HG02970 (cell line): ENCODE data around the gene DPAGT1.
A peak's percentile ranks its signal among the peaks of the same experiment; 100 is the strongest.
"Not testable (repeated sequence)": the region's sequence is repeated elsewhere in the genome, so short reads cannot be mapped to it uniquely, and the experiment has no call there.

ENCODE experiments used
- ATAC-seq: cut with Tn5 transposase; IDR thresholded peaks from one replicate; pipeline ENCODE4 v1.9.1; 2021; ENCODE audit warnings: mild to moderate bottlenecking, moderate library complexity, moderate number of reproducible peaks; ENCODE audit not compliant: unreplicated experiment, low FRiP score

The DPAGT1 gene

DNA sequence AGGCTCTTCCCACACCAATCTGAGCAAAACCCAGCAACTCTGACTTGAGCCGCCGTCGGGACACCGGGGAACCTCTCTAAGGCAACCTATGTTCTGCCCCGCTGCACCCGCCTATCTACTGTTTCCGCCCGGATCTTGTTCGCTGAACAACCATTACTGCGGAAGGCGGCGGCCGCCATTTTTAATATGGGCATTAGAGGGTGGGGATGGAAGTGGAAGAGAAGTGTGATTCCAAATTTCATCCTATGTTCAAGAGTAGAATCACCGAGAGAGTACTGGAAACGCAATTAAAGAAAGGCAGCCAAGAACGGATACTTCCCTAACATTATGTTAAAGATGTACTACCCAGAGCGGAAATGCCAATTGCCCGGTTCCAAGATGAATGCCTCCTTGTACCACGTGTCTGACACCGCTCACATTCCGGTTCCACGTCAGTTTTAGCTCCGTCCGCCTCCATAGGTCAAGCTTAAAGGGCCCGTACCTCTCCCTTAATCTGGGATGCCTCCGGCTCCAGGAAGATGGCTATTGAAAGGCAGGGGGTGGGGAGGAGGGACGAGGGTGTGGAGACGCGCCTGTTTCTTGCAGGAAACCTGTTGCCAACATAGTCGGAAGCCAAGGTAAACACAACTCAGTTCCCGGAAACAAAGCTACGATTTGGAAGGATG is at the start of gene DPAGT1:
Gene DPAGT1 (minus strand): TSS at position 95 of the 665 bp plus-strand sequence. CDS start 198 bp downstream, outside the sequence.
- ATAC-seq, result peak; percentile 71

DNA sequence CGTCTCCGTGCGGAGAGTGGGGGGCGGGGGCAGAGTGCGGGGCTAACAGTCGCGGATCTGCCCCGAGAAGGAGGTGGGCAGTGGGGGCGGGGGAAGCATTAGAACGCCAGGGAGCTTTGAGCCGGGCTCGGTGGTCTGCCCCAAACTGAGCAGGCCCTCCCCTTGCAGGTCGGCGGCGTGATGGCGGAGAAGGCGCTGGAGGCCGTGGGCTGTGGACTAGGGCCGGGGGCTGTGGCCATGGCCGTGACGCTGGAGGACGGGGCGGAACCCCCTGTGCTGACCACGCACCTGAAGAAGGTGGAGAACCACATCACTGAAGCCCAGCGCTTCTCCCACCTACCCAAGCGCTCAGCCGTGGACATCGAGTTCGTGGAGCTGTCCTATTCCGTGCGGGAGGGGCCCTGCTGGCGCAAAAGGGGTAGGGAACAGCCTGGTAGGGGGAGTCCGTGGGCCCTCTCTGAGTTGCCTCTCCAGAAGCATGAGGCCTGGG is 48.2 kb upstream of the DPAGT1 start:
- no peak for ATAC-seq

DNA sequence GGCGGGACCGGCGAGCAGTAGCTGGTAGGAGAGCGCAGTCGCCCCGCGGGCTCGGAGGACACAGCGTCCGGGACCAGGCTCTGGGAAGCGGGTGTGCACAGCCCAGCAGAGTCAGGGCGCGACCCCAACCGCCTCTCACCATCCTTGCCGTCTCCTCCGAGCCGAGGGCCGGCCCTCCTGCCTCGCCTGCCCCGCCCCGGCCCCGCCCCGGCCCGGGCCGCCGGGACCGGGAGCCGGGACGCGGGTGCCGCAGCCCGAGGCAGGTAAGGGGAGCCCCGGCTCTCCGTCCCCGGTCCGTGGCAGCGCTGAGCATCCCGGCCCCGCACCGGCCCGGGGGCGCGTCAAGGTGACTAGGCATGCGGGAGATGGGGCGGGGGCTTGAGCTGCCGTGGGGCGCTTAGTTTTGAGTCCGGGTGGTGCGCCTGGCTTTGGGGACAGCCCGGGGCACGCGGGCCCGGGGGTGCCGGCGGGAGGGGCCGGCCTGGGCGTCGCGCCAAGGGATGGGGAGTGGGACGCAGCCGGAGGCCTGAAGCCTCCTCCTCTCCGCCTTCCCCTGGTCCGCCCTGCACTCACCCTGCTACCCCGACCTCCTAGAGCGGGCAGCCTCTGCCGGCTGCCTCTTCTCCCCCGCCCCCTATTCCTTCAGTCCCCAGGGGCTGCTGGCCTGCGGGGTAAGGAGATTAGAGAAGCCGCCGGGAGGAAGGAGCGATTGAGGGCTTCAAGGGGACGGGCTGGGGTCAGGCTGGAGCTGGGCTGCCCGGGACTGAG is 47.5 kb upstream of the DPAGT1 start, which contains the start of gene ABCG4:
Gene ABCG4 (plus strand): TSS at position 35 of the 768 bp plus-strand sequence. CDS start 914 bp downstream, outside the sequence.
- no peak for ATAC-seq

DNA sequence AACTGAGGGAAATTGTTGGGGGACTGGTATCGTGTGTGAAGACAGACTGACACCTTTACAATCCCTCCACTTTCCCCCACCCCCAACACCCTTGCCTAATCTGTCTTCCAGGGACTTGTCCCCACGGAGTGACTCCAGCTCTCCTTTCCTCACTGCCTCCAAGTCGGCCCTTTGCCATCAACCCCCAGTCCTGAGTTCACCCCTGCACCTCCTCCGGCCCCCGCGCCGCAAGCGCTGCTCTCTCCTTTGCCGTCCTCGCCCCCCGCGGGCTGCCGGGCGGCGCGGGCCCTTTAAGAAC is 47.0 kb upstream of the DPAGT1 start:
- no peak for ATAC-seq

DNA sequence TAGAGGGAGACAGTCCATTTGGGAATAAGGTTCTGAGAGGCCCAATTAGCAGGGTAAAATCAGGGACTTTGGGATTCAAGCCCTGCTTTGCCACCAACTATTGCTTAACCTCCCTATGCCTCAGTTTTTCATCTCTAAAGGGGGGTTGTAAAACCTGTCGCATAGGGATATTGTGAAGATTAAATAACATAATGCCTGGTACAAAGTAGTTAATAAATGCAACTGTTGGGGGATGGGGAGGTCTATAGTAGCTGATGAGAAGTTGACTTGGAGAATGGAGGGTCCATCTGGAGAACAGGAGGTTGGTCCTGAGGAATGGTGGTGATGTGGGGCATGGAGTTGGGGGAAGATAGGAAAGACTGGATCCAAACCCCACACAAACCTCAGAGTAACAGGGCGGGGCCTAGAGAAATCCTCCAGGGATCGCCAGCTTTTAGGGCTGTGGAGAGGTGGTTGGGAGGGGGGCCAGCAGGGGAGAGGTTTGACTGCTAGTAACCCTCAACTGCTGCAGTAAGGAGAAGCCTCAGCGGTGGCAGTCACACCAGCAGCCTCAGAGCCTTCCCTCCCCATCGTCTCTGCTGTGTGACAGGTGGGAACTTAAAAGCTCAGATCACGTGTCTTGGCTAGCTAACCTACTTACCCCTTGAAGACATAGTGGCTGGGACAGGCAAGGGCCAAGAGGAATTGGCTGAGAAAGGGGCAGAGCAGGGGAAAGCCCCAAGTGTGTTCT is 46.1 kb upstream of the DPAGT1 start:
- ATAC-seq, result no peak

DNA sequence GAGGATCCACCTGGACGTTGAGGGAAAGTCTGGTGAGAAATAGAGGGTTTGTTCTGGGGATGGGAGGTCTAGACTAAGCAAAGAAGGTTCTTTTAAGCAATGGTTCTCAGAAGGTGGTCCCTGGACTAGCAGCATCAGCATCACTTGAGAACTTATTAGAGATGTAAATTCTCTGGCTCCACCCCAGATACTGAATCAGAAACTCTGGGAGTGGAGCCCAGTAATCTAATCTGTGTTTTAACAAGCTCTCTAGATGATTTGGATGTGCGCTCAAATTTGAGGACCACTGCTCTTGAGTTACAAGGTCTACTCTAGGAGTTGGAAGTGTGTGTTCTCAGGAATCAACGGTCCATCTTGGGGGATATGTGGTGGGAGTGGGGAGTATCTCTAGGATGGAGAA is 43.9 kb upstream of the DPAGT1 start:
- ATAC-seq, result no peak

DNA sequence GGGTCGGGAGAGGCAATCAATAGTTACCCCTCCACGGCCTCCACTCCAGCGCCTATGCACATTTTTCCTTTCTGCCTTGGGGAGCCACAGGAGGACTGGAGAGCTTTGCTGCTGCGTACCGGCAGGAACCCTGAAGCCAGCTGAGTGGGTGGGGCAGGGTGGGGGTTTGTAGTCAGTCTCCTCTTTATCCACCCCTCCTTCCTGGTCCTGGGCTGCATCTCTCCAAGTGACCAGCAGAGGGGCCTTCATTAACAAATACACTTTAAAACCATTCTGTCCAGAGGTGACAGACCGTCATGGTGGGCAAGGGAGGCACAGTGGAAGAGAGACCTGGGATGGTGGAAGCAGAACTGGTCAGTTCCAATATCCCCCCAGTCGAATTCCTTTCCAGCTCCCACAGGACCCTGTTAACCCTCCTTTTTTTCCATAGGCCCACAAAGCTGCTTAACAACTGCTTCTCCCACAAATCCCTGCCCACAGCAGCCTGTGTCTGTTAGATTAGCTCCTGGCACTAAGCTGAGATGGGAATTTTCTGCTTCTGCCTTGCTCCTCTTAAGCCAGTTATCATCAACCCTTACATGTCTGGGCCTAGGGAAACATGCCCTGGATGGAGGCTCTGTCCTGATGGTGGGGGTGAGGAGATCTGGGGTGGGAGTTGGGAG is 43.3 kb upstream of the DPAGT1 start:
- no peak for ATAC-seq

DNA sequence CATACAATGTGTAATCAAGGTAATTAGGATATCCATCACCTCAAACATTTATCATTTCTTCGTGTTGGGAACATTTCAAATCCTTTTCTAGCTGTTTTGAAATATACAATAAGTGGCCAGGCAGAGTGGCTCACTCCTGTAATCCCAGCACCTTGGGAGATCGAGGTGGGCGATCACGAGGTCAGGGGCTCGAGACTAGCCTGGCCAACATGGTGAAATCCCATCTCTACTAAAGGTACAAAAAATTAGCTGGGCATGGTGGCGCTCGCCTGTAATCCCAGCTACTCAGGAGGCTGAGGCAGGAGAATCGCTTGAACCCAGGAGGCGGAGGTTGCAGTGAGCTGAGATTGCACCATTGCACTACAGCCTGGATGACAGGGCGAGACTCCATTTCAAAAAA is 37.6 kb upstream of the DPAGT1 start:
- ATAC-seq, result not testable (repeated sequence)

DNA sequence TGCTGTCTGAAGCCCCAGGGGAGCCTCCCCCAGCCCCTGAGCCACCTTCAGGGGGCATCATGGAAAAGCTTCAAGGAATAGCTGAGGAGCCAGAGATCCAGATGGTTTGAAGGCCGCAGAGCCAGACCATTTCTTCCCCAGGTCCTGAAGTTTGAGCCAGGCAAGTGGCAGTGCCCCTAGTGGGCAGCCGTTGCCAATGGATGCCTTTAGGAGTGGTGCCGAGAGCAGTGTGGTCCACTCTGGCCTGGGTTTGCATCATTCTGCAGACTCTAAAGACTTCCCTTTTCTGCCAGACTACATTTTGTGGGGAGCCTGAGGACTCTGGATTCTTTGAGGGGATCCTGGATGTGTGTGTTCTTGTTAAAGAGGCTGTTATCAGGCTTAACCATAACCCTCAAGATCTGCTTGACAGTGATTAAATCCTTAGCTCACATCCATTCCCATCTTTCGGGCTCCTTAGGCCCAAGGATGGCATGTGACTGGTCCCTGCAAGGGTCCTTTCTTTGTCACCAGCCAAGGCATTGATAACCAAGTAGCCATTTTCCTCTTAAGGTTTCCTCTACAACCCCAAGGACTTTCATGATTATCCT is 32.8 kb upstream of the DPAGT1 start:
- ATAC-seq, result no peak

DNA sequence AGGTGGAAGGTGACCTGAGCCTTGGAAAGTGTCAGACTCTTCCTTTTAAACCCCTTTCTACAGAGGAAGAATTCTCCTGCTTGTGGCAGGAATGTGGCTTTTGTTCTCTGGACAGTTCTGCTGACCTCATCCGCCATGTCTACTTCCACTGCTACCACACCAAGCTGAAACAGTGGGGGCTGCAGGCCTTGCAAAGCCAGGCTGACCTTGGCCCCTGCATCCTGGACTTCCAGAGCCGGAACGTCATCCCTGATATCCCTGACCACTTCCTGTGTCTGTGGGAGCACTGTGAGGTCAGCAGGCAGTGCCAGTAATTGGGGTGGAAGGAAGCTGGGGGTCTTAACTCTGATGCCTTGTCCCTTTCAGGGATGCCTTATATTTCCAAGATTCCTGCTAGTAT is 29.0 kb upstream of the DPAGT1 start:
- no peak for ATAC-seq

DNA sequence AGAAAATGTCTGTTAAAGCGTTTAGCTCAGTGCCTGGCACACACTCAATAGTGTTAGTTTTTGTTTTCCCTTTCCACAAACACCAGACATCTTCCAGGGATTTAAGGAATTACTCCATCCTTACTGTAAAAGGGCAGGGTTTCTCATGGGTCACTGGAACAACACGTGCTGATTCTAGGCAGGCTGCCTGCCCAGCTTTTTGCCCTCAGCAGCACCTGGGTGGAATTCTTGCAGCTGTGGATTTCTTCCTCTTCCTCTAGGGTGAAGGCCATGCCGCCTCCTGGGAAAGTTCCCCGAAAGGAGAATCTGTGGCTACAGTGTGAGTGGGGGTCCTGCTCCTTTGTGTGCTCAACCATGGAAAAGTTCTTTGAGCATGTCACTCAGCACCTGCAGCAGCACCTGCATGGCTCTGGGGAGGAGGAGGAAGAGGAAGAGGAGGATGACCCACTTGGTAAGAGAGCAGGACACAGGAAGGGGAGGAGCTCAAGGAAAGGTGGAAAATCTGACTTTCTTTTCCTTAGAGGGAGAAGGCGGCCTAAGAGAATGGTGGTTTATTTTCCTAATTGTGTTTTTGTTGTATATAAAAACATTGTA is 25.1 kb upstream of the DPAGT1 start:
- ATAC-seq, result no peak

DNA sequence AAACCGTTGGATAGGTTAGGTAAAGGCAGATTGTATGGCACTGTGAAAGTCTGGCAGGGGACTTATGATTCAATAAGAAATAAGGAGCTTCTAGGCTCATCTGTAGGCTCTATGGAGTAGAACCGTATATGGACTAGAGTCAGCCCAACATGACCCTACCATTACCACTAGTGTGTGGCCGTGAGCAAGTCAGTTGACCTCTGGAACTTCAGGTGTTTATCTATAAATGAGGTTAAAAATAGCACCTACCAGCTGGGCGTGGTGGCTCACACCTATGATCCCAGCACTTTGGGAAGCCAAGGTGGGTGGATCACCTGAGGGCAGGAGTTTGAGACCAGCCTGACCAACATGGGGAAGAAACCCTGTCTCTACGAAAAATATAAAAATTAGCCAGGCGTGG is 24.2 kb upstream of the DPAGT1 start:
- ATAC-seq, result no peak

DNA sequence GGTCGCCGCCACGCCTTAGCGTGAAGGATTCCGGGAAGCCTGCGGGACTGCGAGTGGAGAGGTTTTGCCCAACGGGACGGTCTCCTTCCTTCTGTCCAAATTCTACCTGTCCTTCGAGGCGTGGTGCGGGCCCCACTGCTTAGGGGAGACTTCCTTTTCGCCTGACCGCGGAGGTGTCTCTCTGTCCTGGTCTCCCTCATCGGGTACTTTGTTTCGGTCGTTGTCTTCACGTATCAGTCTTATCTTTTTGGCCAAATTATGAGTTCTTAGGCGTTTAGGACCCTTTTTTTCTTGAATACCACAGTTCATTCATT is 20.1 kb upstream of the DPAGT1 start:
- no peak for ATAC-seq

DNA sequence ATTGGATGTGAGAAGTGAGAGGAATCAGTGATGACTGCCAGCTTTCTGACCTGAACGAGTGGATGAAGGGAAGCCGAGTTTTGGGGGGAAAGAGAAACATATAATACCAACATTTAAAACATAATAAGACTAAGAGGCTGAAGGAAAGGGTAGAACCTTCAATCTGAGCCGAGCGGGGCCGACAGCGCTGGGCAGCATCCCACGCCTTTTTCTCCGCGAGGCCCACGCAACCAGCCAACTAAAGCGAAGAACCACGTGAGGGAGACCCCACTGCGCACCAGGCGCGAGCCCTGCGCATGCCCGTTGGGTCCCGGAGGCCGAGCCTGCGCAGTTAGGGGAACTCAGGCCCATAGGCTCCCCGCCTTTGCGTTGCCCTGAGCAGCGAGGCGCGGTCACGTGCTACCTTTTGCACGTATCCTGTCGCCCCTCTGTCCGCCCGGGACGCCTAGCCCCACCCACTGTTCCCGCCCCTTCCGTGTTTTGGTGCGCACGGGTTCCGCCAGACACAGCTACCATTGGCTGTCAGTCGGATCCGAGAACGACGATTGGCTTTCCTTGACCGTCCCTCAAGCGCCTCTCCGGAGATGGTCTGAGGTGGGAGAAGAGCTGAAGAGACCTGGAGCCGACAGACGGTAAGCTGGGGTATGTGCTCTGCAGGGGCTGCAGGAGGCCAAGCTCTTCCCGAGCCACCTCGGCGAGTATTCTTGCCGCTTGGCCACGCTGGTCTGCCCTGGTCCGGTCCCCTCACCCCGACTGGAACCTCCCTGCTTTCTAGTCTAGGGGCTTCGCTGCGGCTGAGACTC is 19.6 kb upstream of the DPAGT1 start, which contains the start of gene HINFP:
Gene HINFP (plus strand): TSS at position 573 of the 803 bp plus-strand sequence. CDS start 5,365 bp downstream, outside the sequence.
- peak; percentile 99 for ATAC-seq

DNA sequence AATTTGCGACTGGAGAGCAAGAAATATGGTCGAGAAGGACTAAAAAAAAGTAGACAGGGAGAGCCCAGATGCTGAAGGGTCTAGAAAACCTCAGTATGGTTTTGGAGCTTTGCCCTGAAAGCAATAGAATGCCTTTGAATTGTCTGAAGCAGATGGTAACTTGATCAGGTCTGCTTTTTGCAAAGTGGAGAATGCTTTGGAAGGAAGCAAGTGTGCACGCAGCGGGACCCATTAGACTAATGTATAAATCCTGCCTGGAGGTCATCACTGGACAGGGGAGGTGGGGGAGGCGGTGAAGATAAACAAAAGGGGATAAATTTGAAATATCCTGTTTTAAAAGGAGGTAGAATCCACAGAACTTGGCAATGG is 19.0 kb upstream of the DPAGT1 start:
- ATAC-seq, result no peak

DNA sequence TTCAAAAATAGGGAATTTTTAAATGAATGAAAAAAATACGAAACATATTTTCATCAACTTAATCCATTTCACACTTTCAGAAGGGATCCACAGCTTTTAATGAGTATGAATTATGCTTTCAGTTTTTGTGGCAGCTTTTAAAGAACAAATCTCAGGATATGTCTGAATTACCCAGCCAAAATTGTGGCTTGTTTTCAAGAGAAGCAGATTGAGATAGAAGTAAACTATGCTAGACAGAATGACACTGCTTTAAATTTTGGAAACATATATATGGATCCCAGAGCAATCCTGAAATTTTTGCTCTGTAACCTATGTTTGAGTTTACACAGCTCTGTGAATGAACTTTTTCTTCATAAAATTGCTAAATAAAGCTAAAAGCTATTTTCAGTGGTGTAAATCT is 17.3 kb upstream of the DPAGT1 start:
- ATAC-seq, result no peak

DNA sequence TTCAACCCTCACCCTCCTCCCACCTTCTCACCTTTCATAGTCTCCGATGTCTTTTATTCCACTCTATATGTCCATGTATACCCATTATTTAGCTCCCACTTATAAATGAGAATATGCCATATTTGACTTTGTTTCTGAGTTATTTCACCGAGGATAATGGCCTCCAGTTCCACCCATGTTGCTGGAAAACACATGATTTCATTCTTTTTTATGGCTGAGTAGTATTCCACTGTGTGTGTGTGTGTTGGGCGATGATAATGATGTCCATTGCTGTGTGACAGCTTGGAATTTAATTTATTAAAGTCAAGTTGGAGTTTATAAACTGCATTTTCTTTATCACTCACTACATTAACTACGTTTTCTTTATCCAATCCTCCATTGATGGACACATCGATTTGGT is 16.6 kb upstream of the DPAGT1 start:
- no peak for ATAC-seq

DNA sequence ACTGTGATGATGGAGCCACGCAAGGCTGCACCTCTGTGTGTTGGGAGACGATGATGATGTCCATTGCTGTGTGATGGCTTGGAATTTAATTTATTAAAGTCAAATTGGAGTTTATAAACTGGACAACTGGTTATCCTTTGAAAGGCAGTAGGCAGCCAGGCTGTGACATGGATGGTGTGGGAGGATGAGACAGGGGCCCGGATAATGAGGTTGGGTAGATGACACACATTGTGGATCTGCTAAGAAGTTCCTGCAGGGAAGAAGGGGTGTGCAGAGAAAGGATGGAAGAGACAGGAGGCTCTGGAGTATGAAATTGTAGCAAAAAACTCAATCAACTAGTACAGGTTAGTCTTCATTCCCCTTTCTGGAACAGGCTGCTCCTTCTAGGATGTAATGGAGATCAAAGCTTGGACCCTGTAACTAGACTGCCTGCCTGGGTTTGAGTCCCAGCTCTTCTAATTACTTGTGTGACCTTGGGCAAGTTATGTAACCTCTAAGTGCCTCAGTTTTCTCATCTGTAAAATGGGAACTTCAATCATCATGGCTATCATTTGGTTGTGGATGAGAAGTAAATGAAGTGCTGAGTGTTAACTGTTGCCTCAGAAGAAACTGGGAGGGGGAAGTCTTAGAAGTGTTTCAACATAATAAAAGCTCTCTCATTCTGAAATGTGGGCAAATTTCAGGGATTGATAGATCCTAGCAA is 15.5 kb upstream of the DPAGT1 start:
- no peak for ATAC-seq

DNA sequence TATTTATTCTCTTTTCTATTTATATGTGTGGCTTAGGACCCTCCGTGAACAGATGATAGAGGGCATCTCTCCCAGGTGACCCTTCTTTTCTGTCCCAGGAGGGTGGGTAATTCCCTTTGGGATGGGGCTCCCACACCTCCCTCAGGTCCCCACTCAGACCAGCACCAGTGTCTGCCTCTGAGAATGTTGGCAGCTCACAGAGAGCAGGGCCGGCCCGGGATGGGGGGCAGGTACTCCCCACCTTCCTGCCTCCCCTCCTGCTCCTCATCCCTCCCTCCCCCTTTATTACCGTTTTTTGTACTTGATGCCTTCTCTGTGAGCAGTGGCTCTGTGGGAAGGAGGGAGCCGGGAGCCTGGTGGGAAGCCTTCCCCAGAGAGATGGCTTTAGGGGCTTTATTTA is 14.9 kb upstream of the DPAGT1 start:
- no peak for ATAC-seq
